Measurements from ENCODE around the gene VAMP3. TPM values are rescaled to one million over a fixed set of nuclear protein-coding genes. Genes with fewer than 3 reads are reported as not detected.

Gene VAMP3
- total RNA-seq: 101 and 103 TPM in 2 replicates

- Histone ChIP-seq H3K9me3 (ENCODE audit: low read depth, low read length) (no peaks in the 10 kb centered on the region), H3K36me3 (ENCODE audit: insufficient read depth, low read length) (peaks cover 15% of the 10 kb centered on the region), H2AFZ (ENCODE audit: low read length) (peak within 1 kb of the TSS; percentile 96), H3K4me2 (ENCODE audit: insufficient read depth, low read length) (peak within 1 kb of the TSS; percentile 99), H3K79me2 (ENCODE audit: insufficient read depth, low read length) (peaks cover 47% of the 10 kb centered on the region), H3K4me1 (ENCODE audit: insufficient read depth, low read length) (peaks cover 11% of the 10 kb centered on the region), H3K27me3 (ENCODE audit: insufficient read depth, low read length) (no peaks in the 10 kb centered on the region), H3K4me3 (ENCODE audit: insufficient read depth, low read length) (peak within 1 kb of the TSS; percentile 87), H4K20me1 (ENCODE audit: insufficient read depth, low read length) (peaks cover 7% of the 10 kb centered on the region), H3K27ac (ENCODE audit: low read depth, low read length) (peak within 1 kb of the TSS; percentile 60)
- no peak for TF ChIP-seq CTCF (IDR thresholded peaks at IDR 0.05; ENCODE audit: extremely low read depth, low read depth, low read length)
- DNase-seq (ENCODE audit: insufficient read length, low spot score, missing footprints): peak; percentile 99
Observed at GRCh38 chr1:7770997-7771822, at the start of gene VAMP3. VAMP3 (plus strand) TSS chr1:7771296; CDS start chr1:7771384, 88 bp downstream.

GRCh38 chr1:7721940-7722669 lies 49.0 kb upstream of the VAMP3 start:
- Histone ChIP-seq H4K20me1 (ENCODE audit: insufficient read depth, low read length) (no peaks in the 10 kb centered on the region), H2AFZ (ENCODE audit: low read length) (no peak overlapping the region), H3K27ac (ENCODE audit: low read depth, low read length) (no peak overlapping the region), H3K9me3 (ENCODE audit: low read depth, low read length) (no peaks in the 10 kb centered on the region), H3K36me3 (ENCODE audit: insufficient read depth, low read length) (no peaks in the 10 kb centered on the region), H3K79me2 (ENCODE audit: insufficient read depth, low read length) (no peaks in the 10 kb centered on the region), H3K4me2 (ENCODE audit: insufficient read depth, low read length) (no peak overlapping the region), H3K27me3 (ENCODE audit: insufficient read depth, low read length) (peaks cover 38% of the 10 kb centered on the region), H3K4me3 (ENCODE audit: insufficient read depth, low read length) (no peak overlapping the region), H3K4me1 (ENCODE audit: insufficient read depth, low read length) (no peaks in the 10 kb centered on the region)
- DNase-seq (ENCODE audit: insufficient read length, low spot score, missing footprints): no peak
- no peak for TF ChIP-seq CTCF (IDR thresholded peaks at IDR 0.05; ENCODE audit: extremely low read depth, low read depth, low read length)

- no peaks in the 10 kb centered on the region for H3K9me3 ChIP-seq (ENCODE audit: low read depth, low read length)
- H3K4me3 ChIP-seq (ENCODE audit: insufficient read depth, low read length): no peak overlapping the region
- no peak for DNase-seq (ENCODE audit: insufficient read length, low spot score, missing footprints)
- peaks cover 37% of the 10 kb centered on the region for H3K27me3 ChIP-seq (ENCODE audit: insufficient read depth, low read length)
- TF ChIP-seq CTCF (IDR thresholded peaks at IDR 0.05; ENCODE audit: extremely low read depth, low read depth, low read length): no peak
- no peak overlapping the region for H3K4me2 ChIP-seq (ENCODE audit: insufficient read depth, low read length)
- H3K79me2 ChIP-seq (ENCODE audit: insufficient read depth, low read length): no peaks in the 10 kb centered on the region
- H3K27ac ChIP-seq (ENCODE audit: low read depth, low read length): no peak overlapping the region
- no peaks in the 10 kb centered on the region for H3K36me3 ChIP-seq (ENCODE audit: insufficient read depth, low read length)
- no peak overlapping the region for H2AFZ ChIP-seq (ENCODE audit: low read length)
- no peaks in the 10 kb centered on the region for H4K20me1 ChIP-seq (ENCODE audit: insufficient read depth, low read length)
- no peaks in the 10 kb centered on the region for H3K4me1 ChIP-seq (ENCODE audit: insufficient read depth, low read length)
Observed at GRCh38 chr1:7722670-7723012, 48.5 kb upstream of the VAMP3 start.

GRCh38 chr1:7726623-7727022 lies 44.5 kb upstream of the VAMP3 start:
- H3K9me3 ChIP-seq (ENCODE audit: low read depth, low read length): no peaks in the 10 kb centered on the region
- H3K36me3 ChIP-seq (ENCODE audit: insufficient read depth, low read length): no peaks in the 10 kb centered on the region
- H3K4me2 ChIP-seq (ENCODE audit: insufficient read depth, low read length): no peak overlapping the region
- no peaks in the 10 kb centered on the region for H3K4me1 ChIP-seq (ENCODE audit: insufficient read depth, low read length)
- H4K20me1 ChIP-seq (ENCODE audit: insufficient read depth, low read length): no peaks in the 10 kb centered on the region
- H3K4me3 ChIP-seq (ENCODE audit: insufficient read depth, low read length): no peak overlapping the region
- H2AFZ ChIP-seq (ENCODE audit: low read length): no peak overlapping the region
- H3K79me2 ChIP-seq (ENCODE audit: insufficient read depth, low read length): no peaks in the 10 kb centered on the region
- peaks cover 7% of the 10 kb centered on the region for H3K27me3 ChIP-seq (ENCODE audit: insufficient read depth, low read length)
- DNase-seq (ENCODE audit: insufficient read length, low spot score, missing footprints): peak; percentile 62
- H3K27ac ChIP-seq (ENCODE audit: low read depth, low read length): no peak overlapping the region
- TF ChIP-seq CTCF (IDR thresholded peaks at IDR 0.05; ENCODE audit: extremely low read depth, low read depth, low read length): no peak
